PC-9 (cell line): ENCODE measurements around the gene TMEM43. TPM values are rescaled to one million over a fixed set of nuclear protein-coding genes. Genes with fewer than 3 reads are reported as not detected.
"Not testable (repeated sequence)": the region's sequence is repeated elsewhere in the genome, so short reads cannot be mapped to it uniquely, and the experiment has no call there.

ENCODE experiments used
- Bru-seq: library from RNA; stranded (reverse); fragments of 400-500 nt; gene quantifications from one replicate; lab custom pipeline; 2021; lab: Mats Ljungman, UMichigan
- BruChase-seq, 2 experiments: library from RNA; stranded (reverse); fragments of 400-500 nt; gene quantifications; one replicate each; lab custom pipeline; 2021; lab: Mats Ljungman, UMichigan
- BruUV-seq: library from RNA; stranded (reverse); fragments of 400-500 nt; replicated peaks from 2 replicates; lab custom pipeline; 2021; lab: Mats Ljungman, UMichigan
- CTCF ChIA-PET: fragments of 300-600 bp; sonication (Branson Sonifier 250); formaldehyde crosslinking; loops from one replicate; lab custom pipeline; 2022; ENCODE audit warnings: antibody characterized with exemption; lab: Charles Lee
- POLR2A ChIA-PET: fragments of 300-600 bp; sonication (Branson Sonifier 250); formaldehyde crosslinking; loops from one replicate; lab custom pipeline; 2022; ENCODE audit warnings: antibody characterized with exemption; ENCODE audit not compliant: unreplicated experiment; lab: Charles Lee
- DNase-seq, 2 experiments: peaks; one replicate each; pipeline versions ENCODE4 v3.0.0 to v3.0.0-alpha.2; 2015 to 2022; ENCODE audit warnings: mixed read lengths in 1 of 2
- H2AFZ ChIP-seq: fragments of 200-600 bp; sonication (generic); 2 replicates; pipeline ENCODE4 v1.8.1; 2017; ENCODE audit warnings: antibody characterized with exemption
- H3F3A ChIP-seq: fragments of 200-600 bp; sonication (generic); 2 replicates; pipeline ENCODE4 v1.8.1; 2017; ENCODE audit warnings: antibody characterized with exemption, mild to moderate bottlenecking, low read depth; ENCODE audit not compliant: insufficient read depth
- H3K27ac ChIP-seq: fragments of 200-600 bp; sonication (generic); 2 replicates; pipeline ENCODE4 v1.6.1; 2016; ENCODE audit warnings: mixed run types
- H3K27me3 ChIP-seq: fragments of 200-600 bp; sonication (generic); 2 replicates; pipeline ENCODE4 v1.6.1; 2016; ENCODE audit warnings: low read depth, mixed run types; ENCODE audit not compliant: insufficient read depth
- H3K36me3 ChIP-seq: fragments of 200-600 bp; sonication (generic); 2 replicates; pipeline ENCODE4 v1.6.1; 2016; ENCODE audit warnings: low read depth, mixed run types
- H3K4me1 ChIP-seq: fragments of 200-600 bp; sonication (generic); replicated peaks from 2 replicates; pipeline ENCODE4 v1.6.1; 2016; ENCODE audit warnings: mixed run types; ENCODE audit not compliant: insufficient read depth
- H3K4me2 ChIP-seq: fragments of 200-600 bp; sonication (generic); 2 replicates; pipeline ENCODE4 v1.6.1; 2017; ENCODE audit warnings: mixed run types
- H3K4me3 ChIP-seq: fragments of 200-600 bp; sonication (generic); 2 replicates; pipeline ENCODE4 v1.6.1; 2016; ENCODE audit warnings: mixed run types
- H3K79me2 ChIP-seq: fragments of 200-600 bp; sonication (generic); 2 replicates; pipeline ENCODE4 v1.6.1; 2017; ENCODE audit warnings: low read depth, mixed run types
- H3K9me2 ChIP-seq: fragments of 200-600 bp; sonication (generic); 2 replicates; pipeline ENCODE4 v1.8.1; 2017; ENCODE audit warnings: mild to moderate bottlenecking; ENCODE audit not compliant: insufficient read depth
- H3K9me3 ChIP-seq: fragments of 200-600 bp; sonication (generic); 2 replicates; pipeline ENCODE4 v1.8.1; 2016; ENCODE audit warnings: low read depth; ENCODE audit not compliant: insufficient read depth
- H4K20me1 ChIP-seq: fragments of 200-600 bp; sonication (generic); 2 replicates; pipeline ENCODE4 v1.8.1; 2017; ENCODE audit not compliant: insufficient read depth
- CTCF ChIP-seq: fragments of 200-600 bp; sonication (generic); conservative IDR thresholded peaks from 2 replicates; pipeline ENCODE4 v1.6.1; 2017; ENCODE audit warnings: mixed run types, antibody characterized with exemption, mild to moderate bottlenecking, moderate library complexity
- EZH2 ChIP-seq: fragments of 200-600 bp; sonication (generic); IDR thresholded peaks from 2 replicates; pipeline ENCODE4 v1.8.0; 2017; ENCODE audit warnings: antibody characterized with exemption, low read depth
- intact Hi-C: fragments of 100-400 bp; cut with micrococcal nuclease; formaldehyde crosslinking; loops from one replicate; pipeline ENCODE4 v1.10.0; 2022; ENCODE audit not compliant: unreplicated experiment
- long read RNA-seq: library from polyadenylated mRNA; stranded (forward); transcript quantifications from one replicate; pipeline ENCODE4 v2.0.0, GENCODE V29; 2022
- total RNA-seq: library from RNA; stranded (reverse); gene quantifications from 2 replicates; pipeline ENCODE4 v1.2.3, GENCODE V29; 2021

TMEM43 gene
- total RNA-seq (62.3 and 64.7 TPM in 2 replicates), Bru-seq, nascent RNA (percentile 82 among the genes with signal in this experiment), BruChase-seq, experiment 1, labeled RNA remaining after a 2-hour chase (percentile 93 among the genes with signal in this experiment), BruChase-seq, experiment 2, labeled RNA remaining after a 6-hour chase (percentile 96 among the genes with signal in this experiment)
- long read RNA-seq, transcript TMEM43-201 (12 exons, 3,341 nt), result major isoform, 127 of 142 reads
- long read RNA-seq, partial matches to known transcripts, result 3 of 142 reads
- long read RNA-seq, other reads (novel, unspliced or antisense), result 12 of 142 reads

GRCh38 chr3:14124615-14125192 lies at the start of gene TMEM43, which contains the start of gene CHCHD4:
Gene TMEM43, plus strand, starts transcription at chr3:14125052. Its CDS starts 142 bp downstream, at chr3:14125194.
Gene CHCHD4, minus strand, starts transcription at chr3:14124870. Its CDS starts 194 bp downstream, at chr3:14124676.
- Histone ChIP-seq H4K20me1 (peaks cover 32% of the 10 kb centered on the region), H3K9me2 (no peaks in the 10 kb centered on the region), H3K27me3 (no peaks in the 10 kb centered on the region), H2AFZ (peak within 1 kb of the TSS; percentile 94), H3K9me3 (no peaks in the 10 kb centered on the region), H3K4me2 (peak within 1 kb of the TSS; percentile 88), H3F3A (peaks cover 11% of the 10 kb centered on the region; the same call in 1 of the 2 replicates), H3K36me3 (peaks cover 37% of the 10 kb centered on the region), H3K79me2 (peaks cover 73% of the 10 kb centered on the region), H3K4me3 (peak within 1 kb of the TSS; percentile 87), H3K27ac (peak within 1 kb of the TSS; percentile 69), H3K4me1 (peaks cover 24% of the 10 kb centered on the region)
- TF ChIP-seq CTCF (no peak), EZH2 (no peak)
- CTCF ChIA-PET, result interaction anchor here (1.3 to 1.4 kb wide), 2 partner anchors 79 to 228 kb away, joined by 5 to 9 read pairs; no protein-coding TSS in a partner anchor
- DNase-seq, result peak; percentile 96 to 98
- POLR2A ChIA-PET, result interaction anchor here (0.6 to 1.7 kb wide), 6 partner anchors 12 to 394 kb away, joined by 3 to 25 read pairs (median 6); partner anchors contain the start of genes LSM3 and XPC
- no TSS peak for BruUV-seq
- intact Hi-C loops, result loop anchor here (1.0 to 2.0 kb wide), 3 partner anchors 20 to 108 kb away; partner anchors contain the start of genes LSM3 and XPC

- BruUV-seq, H3F3A ChIP-seq, H3K4me2 ChIP-seq, H3K27ac ChIP-seq, intact Hi-C loops, H3K36me3 ChIP-seq, H3K9me3 ChIP-seq, H3K79me2 ChIP-seq, H3K9me2 ChIP-seq, H3K4me3 ChIP-seq, H2AFZ ChIP-seq, H3K27me3 ChIP-seq, POLR2A ChIA-PET, H3K4me1 ChIP-seq, H4K20me1 ChIP-seq, DNase-seq, CTCF ChIA-PET: not testable (repeated sequence)
Measured at GRCh38 chr3:14075233-14075632, 49.6 kb upstream of the TMEM43 start.

- ChIA-PET CTCF (no interaction called here), POLR2A (no interaction called here)
- H3K4me3 ChIP-seq, result no peak overlapping the region
- intact Hi-C loops, result no loop called here
- no peak overlapping the region for H3K27ac ChIP-seq
- BruUV-seq, result no TSS peak
- no peaks in the 10 kb centered on the region for H3K79me2 ChIP-seq
- no peaks in the 10 kb centered on the region for H3K4me1 ChIP-seq
- H3K9me2 ChIP-seq, result no peaks in the 10 kb centered on the region
- no peaks in the 10 kb centered on the region for H3K27me3 ChIP-seq
- H2AFZ ChIP-seq, result no peak overlapping the region
- TF ChIP-seq EZH2, result no peak
- no peak for TF ChIP-seq CTCF
- no peak for DNase-seq
- no peak overlapping the region for H3K4me2 ChIP-seq
- no peaks in the 10 kb centered on the region for H3K9me3 ChIP-seq
- H3K36me3 ChIP-seq, result no peaks in the 10 kb centered on the region
- H3F3A ChIP-seq, result no peaks in the 10 kb centered on the region
- H4K20me1 ChIP-seq, result no peaks in the 10 kb centered on the region
Measured at GRCh38 chr3:14077310-14077709, 47.5 kb upstream of the TMEM43 start.
